ENCODE measurements around the gene MACROH2A2.

DNA sequence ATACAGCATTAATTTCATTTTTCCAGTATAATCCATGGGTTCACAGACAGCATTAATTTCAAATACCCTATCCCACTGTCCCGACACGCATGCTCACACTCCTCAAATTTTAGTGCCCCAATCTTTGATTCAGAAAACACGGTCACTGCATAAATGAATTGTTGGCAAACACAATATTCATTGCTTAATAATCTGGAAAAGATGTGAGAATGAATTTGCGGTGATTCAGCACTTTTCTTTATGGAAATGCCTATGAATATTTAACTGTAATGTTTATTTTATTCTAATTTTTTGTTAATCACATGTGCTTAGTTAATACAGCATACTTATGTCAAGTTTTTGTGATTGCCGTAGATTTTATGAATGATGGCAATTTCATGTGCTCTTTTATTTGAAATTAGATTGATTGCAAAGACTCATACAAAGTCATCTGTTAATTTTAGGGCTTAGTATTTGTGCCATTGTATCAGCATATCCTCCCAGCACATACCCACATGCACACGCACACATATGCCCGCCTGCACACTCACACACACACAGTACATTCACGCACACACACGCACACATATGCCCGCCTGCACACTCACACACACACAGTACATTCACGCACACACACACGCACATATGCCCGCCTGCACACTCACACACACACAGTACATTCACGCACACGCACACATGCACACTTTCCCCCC is 35.1 kb downstream of the MACROH2A2 start:
- TF ChIP-seq CTCF (IDR thresholded peaks at IDR 0.05) (no peak), POLR2A (IDR thresholded peaks at IDR 0.05) (no peak)

Data from thyroid gland (tissue), 4 donors.